Measurements from ENCODE around the gene TGFB1I1.

TGFB1I1 gene

GRCh38 chr16:31453255-31454204, 18.4 kb upstream of the TGFB1I1 start:
- no peak for TF ChIP-seq CTCF (IDR thresholded peaks at IDR 0.05; ENCODE audit: low read depth, low read length)
- H3K4me3 ChIP-seq (ENCODE audit: low read depth, low read length): no peak overlapping the region

DNA sequence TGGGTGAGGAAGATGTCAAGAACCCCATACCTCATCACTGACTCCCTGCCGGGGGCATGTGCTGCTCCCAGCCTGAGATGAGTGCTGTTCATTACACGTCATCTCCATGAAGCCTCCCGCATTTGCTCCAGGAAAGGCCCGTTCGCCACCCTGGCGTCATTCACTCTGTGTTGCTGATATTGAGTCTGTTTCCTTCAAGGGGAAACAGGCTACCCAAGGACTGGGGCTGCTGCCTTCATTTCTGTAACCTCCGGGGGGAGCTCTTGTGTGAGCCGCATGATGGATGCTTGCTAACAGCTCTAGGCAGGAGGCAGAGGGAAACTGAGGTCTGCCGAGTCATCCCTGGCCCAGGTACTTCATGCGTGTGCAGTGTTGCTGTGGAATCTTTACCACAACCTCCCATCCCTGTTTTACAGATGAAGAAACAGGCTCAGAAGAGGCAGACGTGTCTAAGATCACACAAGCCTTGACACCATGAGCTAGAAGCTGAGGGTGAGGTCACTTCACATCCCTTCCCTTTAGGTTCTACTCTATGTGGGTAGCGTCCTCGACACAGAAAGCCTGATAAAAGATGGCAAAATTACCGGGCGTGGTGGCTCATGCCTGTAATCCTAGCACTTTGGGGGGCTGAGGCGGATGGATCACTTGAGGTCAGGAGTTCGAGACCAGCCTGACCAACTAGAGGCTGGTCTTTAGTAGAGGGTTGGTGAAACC, 16.2 kb upstream of the TGFB1I1 start:
- TF ChIP-seq CTCF (IDR thresholded peaks at IDR 0.05; ENCODE audit: low read depth, low read length): no peak
- H3K4me3 ChIP-seq (ENCODE audit: low read depth, low read length): no peak overlapping the region

DNA sequence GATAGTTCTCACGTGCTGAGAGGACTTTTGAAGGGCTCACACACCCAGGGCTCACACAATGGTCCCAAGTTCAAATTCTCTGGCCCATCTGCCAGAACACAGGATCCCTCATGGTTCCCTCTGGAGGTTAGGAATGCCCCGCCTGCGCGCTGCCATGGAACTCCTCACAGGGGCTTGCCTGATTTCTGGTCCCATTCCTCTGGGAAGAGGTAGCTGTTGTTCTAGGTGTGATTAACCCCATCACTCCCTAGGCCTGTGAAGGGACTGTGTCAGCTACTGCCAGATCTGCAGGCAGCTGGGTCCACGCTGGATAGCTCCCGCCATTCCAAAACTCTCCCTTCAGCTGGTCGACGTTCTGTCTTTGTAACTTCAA, 15.0 kb upstream of the TGFB1I1 start:
- 0 out of 2 replicates have a peak overlapping the region, but pooled peaks have one; percentile 88 for H3K4me3 ChIP-seq (ENCODE audit: low read depth, low read length)
- TF ChIP-seq CTCF (IDR thresholded peaks at IDR 0.05; ENCODE audit: low read depth, low read length): no peak

DNA sequence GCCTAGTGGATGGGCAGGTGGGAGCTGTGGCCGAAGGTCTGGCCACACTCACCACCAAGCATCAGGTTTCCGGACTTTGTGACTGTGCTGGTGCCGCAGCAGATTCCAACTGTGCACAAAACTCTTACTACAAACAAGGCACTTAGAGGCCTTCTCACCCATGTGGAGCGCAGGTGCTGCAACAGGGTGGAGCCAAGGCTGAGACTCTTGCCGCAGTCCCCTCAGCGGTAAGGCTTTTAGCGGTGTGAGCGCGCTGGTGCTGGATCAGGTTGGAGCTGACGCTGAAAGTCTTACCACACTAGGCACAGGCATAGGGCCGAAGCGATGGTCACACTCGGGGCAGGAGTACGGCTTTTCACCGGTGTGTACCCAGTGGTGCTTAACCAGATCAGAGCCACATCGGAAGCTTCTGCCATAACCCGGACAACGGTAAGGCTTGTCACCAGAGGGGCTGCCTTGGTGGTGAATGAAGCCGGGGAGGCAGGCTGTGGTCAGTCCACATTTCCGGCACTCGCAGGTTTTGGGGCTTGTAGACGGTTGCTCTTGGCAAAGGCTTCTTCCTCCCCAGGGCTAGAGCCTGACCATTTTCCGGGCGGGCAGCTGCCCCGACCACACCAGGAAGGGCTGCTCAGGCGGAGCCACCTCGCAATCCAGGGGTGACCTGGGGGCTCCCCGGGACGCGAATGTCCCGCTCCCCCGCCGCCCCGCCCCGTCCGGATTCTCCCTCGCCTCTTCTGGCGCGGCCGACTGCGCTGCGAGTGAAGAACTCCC, 13.7 kb upstream of the TGFB1I1 start:
- no peak for TF ChIP-seq CTCF (IDR thresholded peaks at IDR 0.05; ENCODE audit: low read depth, low read length)
- H3K4me3 ChIP-seq (ENCODE audit: low read depth, low read length): peak overlapping the region; percentile 88

GRCh38 chr16:31458844-31459686, 12.9 kb upstream of the TGFB1I1 start, which contains the start of gene ARMC5:
TSS of gene ARMC5 (plus strand) at chr16:31459501. CDS start at chr16:31459525, 24 bp downstream.
- TF ChIP-seq CTCF (IDR thresholded peaks at IDR 0.05; ENCODE audit: low read depth, low read length): peak; percentile 40
- H3K4me3 ChIP-seq (ENCODE audit: low read depth, low read length): peak within 1 kb of the TSS; percentile 88
